ENCODE data around the gene SLC43A3. TPM values are rescaled to one million over a fixed set of nuclear protein-coding genes. Genes with fewer than 3 reads are reported as not detected.
"Not testable (repeated sequence)": the region's sequence is repeated elsewhere in the genome, so short reads cannot be mapped to it uniquely, and the experiment has no call there.

SLC43A3 gene
- polyA plus RNA-seq, 1 donor = 13.4 TPM

DNA sequence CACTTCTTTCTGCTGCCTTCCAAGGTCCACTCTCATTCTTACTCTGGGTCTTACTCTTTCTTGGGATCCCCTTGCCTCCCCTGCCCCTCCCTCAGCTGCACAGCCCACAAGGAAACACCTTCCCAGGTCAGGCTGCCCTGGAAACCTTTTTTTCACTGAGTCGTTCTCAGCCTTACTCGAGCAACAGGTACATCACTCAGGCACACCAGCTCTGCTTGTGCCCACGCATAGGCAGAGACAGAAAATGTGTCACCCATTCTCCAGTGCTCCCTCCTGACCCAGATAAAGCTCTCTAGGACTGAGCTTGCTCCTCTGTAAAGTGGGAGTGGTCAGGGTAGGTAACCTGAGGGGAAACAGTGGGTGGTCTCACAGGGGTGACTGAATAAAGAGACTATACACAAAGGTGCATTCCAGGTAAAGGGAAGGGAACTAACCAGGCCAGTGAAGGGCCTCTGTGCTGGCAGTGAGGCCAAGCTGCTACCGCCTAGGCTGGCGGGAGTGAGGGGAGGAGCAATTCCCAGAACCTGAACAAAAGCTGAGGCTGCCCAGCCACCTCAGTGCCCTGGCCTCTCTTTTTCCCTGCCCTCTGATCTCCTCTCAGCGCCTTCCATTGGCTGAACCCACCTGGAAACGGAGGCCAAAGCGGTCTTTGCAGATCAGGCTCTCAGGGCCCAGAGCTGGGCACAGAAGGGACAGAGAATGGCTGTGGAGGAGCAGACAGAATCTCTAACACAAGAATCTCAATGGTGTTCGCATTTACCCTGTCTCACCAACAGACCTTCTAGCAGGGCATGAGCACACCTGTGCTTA is 61.9 kb downstream of the SLC43A3 start:
- WGBS (ENCODE audit: insufficient coverage, low lambda C conversion rate) = 40% methylated on average over 1 of the region's 9 CpGs
- Histone ChIP-seq H3K27ac (ENCODE audit: low read length) (no peak overlapping the region), H3K27me3 (ENCODE audit: control insufficient read depth, insufficient read depth, low read length) (peaks cover 10% of the 10 kb centered on the region), H3K36me3 (ENCODE audit: control insufficient read depth, insufficient read depth, low read length) (no peaks in the 10 kb centered on the region), H3K4me3 (ENCODE audit: low read length) (no peak overlapping the region), H3K9me3 (ENCODE audit: control insufficient read depth, low read depth, low read length) (no peaks in the 10 kb centered on the region), H3K4me1 (ENCODE audit: control insufficient read depth, insufficient read depth, low read length) (no peaks in the 10 kb centered on the region)
- no peak for DNase-seq

DNA sequence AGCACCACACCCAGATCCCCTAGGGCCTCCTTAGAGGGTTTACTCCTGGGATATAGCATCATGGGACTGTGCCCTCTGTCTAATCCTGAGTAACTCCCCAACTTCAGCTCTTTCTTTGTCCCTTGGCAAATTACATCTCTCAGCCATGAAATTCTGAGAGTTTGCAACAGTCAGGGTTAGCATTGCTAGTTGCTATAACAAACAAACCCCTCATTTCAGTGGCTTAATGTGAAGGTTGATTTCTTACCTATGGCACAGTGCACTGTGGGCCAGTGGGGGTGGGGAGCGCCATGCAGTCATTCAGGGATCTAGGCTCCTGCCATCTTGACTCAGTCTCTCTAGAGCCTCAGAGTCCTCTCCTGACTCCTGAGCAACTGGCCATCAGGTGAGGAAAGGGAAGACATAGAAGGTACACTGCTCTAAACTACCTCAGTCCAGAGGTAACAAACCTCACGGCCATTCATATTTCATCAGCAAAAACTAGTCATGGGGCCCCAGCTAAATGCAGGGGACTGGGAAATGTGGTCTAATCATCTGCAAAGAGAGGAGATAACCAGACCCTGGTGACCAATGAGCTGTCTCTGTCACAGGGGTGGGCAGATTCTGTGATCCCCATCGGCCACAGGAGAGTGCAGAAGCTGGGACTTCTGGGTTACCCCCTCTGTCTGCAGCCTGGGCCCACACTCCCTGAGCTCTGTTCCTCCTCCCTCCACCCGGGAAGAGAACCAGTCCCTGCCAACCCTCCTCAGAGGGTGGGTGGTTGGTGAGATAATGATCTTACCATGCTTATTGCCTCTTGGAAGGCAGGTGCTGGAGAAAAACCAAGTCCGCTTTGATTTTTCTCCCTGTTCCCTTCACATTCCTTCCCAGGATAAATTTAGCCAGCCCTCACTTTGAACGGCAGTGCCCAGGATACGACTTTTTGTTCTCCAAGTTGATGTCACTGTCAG is 63.5 kb downstream of the SLC43A3 start:
- Histone ChIP-seq H3K4me1 (ENCODE audit: control insufficient read depth, insufficient read depth, low read length) (no peaks in the 10 kb centered on the region), H3K4me3 (ENCODE audit: low read length) (no peak overlapping the region), H3K9me3 (ENCODE audit: control insufficient read depth, low read depth, low read length) (no peaks in the 10 kb centered on the region), H3K27ac (ENCODE audit: low read length) (no peak overlapping the region), H3K27me3 (ENCODE audit: control insufficient read depth, insufficient read depth, low read length) (peaks cover 10% of the 10 kb centered on the region), H3K36me3 (ENCODE audit: control insufficient read depth, insufficient read depth, low read length) (no peaks in the 10 kb centered on the region)
- WGBS (ENCODE audit: insufficient coverage, low lambda C conversion rate) = 80% methylated on average over 1 of the region's 7 CpGs
- DNase-seq = no peak

DNA sequence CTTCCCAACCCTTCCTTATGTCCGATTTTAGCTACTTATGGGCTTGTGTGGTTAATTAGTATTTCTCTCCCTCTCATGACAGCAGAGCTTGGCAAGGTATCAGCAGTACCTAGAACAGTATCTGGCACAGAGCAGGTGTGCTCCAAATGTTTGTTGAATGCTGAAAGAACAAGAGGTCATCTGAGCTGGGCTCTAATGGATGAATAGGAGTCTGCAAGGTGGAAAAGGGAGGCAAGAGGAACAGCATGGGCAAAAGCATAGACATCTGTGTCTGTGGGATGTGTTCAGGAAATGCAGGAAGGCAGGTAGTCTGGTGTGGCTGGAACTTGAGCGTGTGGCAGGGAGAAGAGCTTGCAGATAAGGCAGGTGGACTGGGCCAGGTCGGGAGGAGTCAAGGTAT is 65.0 kb downstream of the SLC43A3 start:
- Histone ChIP-seq H3K27me3 (ENCODE audit: control insufficient read depth, insufficient read depth, low read length) (peaks cover 10% of the 10 kb centered on the region), H3K9me3 (ENCODE audit: control insufficient read depth, low read depth, low read length) (no peaks in the 10 kb centered on the region), H3K4me1 (ENCODE audit: control insufficient read depth, insufficient read depth, low read length) (no peaks in the 10 kb centered on the region), H3K36me3 (ENCODE audit: control insufficient read depth, insufficient read depth, low read length) (no peaks in the 10 kb centered on the region), H3K4me3 (ENCODE audit: low read length) (no peak overlapping the region), H3K27ac (ENCODE audit: low read length) (no peak overlapping the region)
- no peak for DNase-seq
- WGBS (ENCODE audit: insufficient coverage, low lambda C conversion rate) = no CpG with 5 or more reads among the region's 3 CpGs

DNA sequence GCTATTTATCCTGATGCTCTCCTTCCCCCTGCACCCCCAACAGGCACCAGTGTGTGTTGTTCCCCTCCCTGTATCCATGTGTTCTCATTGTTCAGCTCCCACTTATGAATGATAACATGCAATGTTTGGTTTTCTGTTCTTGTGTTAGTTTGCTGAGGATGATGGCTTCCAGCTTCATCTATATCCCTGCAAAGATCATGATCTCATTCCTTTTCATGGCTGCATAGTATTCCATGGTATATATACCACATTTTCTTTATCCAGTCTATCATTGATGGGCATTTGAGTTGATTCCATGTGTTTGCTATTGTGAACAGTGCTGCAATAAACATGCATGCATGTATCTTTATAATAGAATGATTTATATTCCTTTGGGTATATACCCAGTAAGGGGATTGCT is 65.5 kb downstream of the SLC43A3 start:
- H3K36me3 ChIP-seq (ENCODE audit: control insufficient read depth, insufficient read depth, low read length); H3K9me3 ChIP-seq (ENCODE audit: control insufficient read depth, low read depth, low read length); H3K4me3 ChIP-seq (ENCODE audit: low read length); H3K27me3 ChIP-seq (ENCODE audit: control insufficient read depth, insufficient read depth, low read length); H3K4me1 ChIP-seq (ENCODE audit: control insufficient read depth, insufficient read depth, low read length); H3K27ac ChIP-seq (ENCODE audit: low read length); DNase-seq: not testable (repeated sequence)

DNA sequence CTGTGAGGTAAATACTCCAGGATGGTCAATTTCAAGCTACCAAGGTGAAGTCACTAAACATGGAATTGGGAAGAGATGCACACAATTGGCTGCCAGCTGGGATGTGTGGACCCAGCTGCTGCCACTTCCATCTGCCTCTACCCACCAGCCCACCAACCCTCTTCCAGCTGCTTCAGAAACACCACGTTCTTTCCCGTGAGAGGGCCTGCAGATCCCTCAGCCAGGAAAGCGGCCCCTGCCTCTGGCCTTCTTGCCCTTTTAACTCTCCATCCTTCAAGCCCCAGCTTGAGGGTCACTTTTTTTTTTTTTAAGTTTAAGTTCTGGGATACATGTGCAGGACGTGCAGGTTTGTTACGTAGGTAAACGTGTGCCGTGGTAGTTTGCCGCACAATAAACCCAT is 65.9 kb downstream of the SLC43A3 start:
- no peaks in the 10 kb centered on the region for H3K9me3 ChIP-seq (ENCODE audit: control insufficient read depth, low read depth, low read length)
- H3K4me3 ChIP-seq (ENCODE audit: low read length) = no peak overlapping the region
- WGBS (ENCODE audit: insufficient coverage, low lambda C conversion rate) = no CpG with 5 or more reads among the region's 8 CpGs
- DNase-seq = no peak
- no peaks in the 10 kb centered on the region for H3K4me1 ChIP-seq (ENCODE audit: control insufficient read depth, insufficient read depth, low read length)
- H3K36me3 ChIP-seq (ENCODE audit: control insufficient read depth, insufficient read depth, low read length) = no peaks in the 10 kb centered on the region
- no peak overlapping the region for H3K27ac ChIP-seq (ENCODE audit: low read length)
- H3K27me3 ChIP-seq (ENCODE audit: control insufficient read depth, insufficient read depth, low read length) = peaks cover 10% of the 10 kb centered on the region

DNA sequence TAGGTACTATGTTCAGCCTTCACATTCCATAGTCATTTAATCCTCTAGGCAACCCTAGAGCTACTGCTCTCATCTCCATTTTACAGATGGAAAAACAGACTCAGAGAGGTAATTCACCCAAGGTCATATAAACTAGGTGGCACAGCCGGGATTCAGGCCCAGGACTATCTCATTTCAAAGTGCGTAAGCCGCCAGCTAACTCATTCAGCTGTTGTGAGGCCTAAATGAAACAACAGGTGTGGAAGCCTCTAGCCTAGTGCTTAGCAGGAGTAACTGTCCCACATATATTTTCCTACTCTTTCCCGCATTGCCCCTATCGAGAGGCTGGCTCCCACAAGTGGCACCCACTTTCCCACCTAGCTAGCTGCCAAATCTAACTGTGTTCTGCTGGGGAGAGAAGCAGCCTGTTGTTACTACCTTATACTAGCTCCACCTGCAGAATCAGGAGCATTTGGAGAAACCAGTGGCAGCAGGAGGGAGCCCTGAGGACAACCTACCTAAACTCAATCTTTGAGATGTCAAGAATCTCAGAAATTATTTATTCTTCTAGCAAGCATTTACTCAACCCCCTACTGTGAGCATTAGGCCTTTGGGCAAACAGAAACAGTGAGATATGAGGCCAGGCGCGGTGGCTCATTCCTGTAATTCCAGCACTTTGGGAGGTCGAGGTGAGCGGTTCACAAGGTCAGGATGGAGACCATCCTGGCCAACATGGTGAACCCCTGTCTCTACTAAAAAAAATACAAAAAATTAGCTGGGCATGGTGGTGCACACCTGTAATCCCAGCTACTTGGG is 66.8 kb downstream of the SLC43A3 start:
- WGBS (ENCODE audit: insufficient coverage, low lambda C conversion rate) = no CpG with 5 or more reads among the region's 9 CpGs
- no peak overlapping the region for H3K4me3 ChIP-seq (ENCODE audit: low read length)
- H3K27ac ChIP-seq (ENCODE audit: low read length) = no peak overlapping the region
- H3K27me3 ChIP-seq (ENCODE audit: control insufficient read depth, insufficient read depth, low read length) = peaks cover 10% of the 10 kb centered on the region
- H3K36me3 ChIP-seq (ENCODE audit: control insufficient read depth, insufficient read depth, low read length) = no peaks in the 10 kb centered on the region
- no peaks in the 10 kb centered on the region for H3K4me1 ChIP-seq (ENCODE audit: control insufficient read depth, insufficient read depth, low read length)
- DNase-seq = no peak
- H3K9me3 ChIP-seq (ENCODE audit: control insufficient read depth, low read depth, low read length) = no peaks in the 10 kb centered on the region

DNA sequence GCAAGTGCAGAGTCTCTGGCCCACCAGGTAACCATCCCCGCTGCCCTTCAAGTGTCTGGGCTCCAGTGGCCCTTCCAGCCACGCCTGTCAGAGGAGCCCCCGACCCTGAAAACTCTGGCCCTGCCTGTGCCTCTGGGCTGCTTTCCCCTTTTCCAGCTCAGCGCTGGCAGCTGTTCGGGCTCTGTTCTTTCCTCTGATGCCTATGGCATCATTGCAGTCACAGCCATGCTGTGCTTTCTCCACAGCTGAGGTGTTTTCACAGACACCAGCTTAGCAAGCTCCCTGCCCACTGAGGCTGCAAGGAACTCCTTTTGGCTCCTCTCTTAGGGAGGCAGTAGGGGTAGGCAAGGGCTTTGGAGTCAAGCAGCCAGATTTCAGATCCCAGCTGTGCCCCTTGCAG is 67.5 kb downstream of the SLC43A3 start:
- H3K4me3 ChIP-seq (ENCODE audit: low read length) = no peak overlapping the region
- no peak for DNase-seq
- H3K9me3 ChIP-seq (ENCODE audit: control insufficient read depth, low read depth, low read length) = no peaks in the 10 kb centered on the region
- H3K36me3 ChIP-seq (ENCODE audit: control insufficient read depth, insufficient read depth, low read length) = no peaks in the 10 kb centered on the region
- H3K27me3 ChIP-seq (ENCODE audit: control insufficient read depth, insufficient read depth, low read length) = peaks cover 10% of the 10 kb centered on the region
- WGBS (ENCODE audit: insufficient coverage, low lambda C conversion rate) = no CpG with 5 or more reads among the region's 5 CpGs
- H3K4me1 ChIP-seq (ENCODE audit: control insufficient read depth, insufficient read depth, low read length) = no peaks in the 10 kb centered on the region
- no peak overlapping the region for H3K27ac ChIP-seq (ENCODE audit: low read length)

DNA sequence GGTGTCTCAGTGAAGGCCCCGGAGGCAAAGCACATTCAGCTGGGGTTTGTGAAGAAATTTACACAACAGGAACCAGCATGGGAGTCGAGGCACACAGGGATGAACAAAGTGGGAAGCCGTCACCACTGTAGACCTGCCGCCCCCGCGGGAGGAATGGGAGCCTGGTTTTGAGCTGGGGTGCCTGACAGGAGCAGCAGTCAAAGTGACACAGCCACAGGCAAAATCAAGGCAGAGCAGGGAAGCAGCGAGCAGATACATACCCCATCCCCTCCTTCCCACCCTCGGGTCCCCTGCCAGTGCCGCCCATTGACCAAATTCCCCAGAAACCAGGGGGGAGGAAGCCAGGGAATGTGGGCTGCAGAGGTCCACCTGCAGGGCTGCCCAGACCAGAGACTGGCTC is 67.9 kb downstream of the SLC43A3 start:
- H3K27me3 ChIP-seq (ENCODE audit: control insufficient read depth, insufficient read depth, low read length) = peaks cover 8% of the 10 kb centered on the region
- H3K4me1 ChIP-seq (ENCODE audit: control insufficient read depth, insufficient read depth, low read length) = no peaks in the 10 kb centered on the region
- H3K9me3 ChIP-seq (ENCODE audit: control insufficient read depth, low read depth, low read length) = no peaks in the 10 kb centered on the region
- no peak for DNase-seq
- no peak overlapping the region for H3K4me3 ChIP-seq (ENCODE audit: low read length)
- no peak overlapping the region for H3K27ac ChIP-seq (ENCODE audit: low read length)
- no peaks in the 10 kb centered on the region for H3K36me3 ChIP-seq (ENCODE audit: control insufficient read depth, insufficient read depth, low read length)
- no CpG with 5 or more reads among the region's 9 CpGs for WGBS (ENCODE audit: insufficient coverage, low lambda C conversion rate)

DNA sequence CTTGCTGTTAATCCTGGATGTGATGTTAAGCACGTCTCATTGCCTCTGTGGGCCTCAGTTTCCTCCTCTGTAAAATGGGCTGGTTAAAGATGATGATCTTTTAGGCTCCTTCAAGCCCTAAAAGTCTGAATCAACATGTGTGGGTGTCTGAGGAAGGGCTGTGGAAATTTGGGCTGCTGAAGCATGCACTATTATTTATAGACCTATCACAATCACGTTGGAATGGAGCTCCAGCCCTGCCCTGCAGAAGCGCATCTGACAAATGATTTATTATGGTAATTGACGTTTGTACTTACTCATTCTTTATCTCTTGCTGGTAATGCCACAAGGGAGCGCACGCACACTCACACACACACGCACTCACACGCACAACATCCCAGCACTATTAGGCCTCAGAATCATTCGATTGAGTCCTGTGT is 68.4 kb downstream of the SLC43A3 start:
- peaks cover 6% of the 10 kb centered on the region for H3K27me3 ChIP-seq (ENCODE audit: control insufficient read depth, insufficient read depth, low read length)
- no peaks in the 10 kb centered on the region for H3K4me1 ChIP-seq (ENCODE audit: control insufficient read depth, insufficient read depth, low read length)
- no peaks in the 10 kb centered on the region for H3K9me3 ChIP-seq (ENCODE audit: control insufficient read depth, low read depth, low read length)
- H3K27ac ChIP-seq (ENCODE audit: low read length) = no peak overlapping the region
- H3K36me3 ChIP-seq (ENCODE audit: control insufficient read depth, insufficient read depth, low read length) = no peaks in the 10 kb centered on the region
- WGBS (ENCODE audit: insufficient coverage, low lambda C conversion rate) = no CpG with 5 or more reads among the region's 9 CpGs
- DNase-seq = peak in 1 of 2 donors; percentile 30
- H3K4me3 ChIP-seq (ENCODE audit: low read length) = no peak overlapping the region

DNA sequence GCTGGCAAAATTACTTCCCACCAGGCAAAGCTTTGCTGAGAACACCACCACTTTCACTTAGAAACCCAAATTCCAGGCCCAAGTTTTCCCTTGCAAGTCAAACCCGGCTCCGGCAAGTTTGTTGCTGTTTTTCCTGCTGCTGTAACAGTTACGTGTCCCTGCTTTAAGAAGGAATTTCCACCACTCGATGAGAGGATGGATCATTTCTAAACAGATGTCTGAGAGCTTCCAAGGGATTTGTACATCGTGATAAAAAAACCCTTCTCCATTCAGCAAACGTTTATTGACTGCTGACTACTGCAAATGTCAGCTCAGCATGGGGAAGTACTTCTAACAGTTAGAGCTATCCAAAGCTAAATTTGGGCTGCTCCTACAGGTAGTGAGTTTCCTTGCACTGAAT is 69.1 kb downstream of the SLC43A3 start:
- H3K27ac ChIP-seq (ENCODE audit: low read length) = no peak overlapping the region
- H3K36me3 ChIP-seq (ENCODE audit: control insufficient read depth, insufficient read depth, low read length) = no peaks in the 10 kb centered on the region
- peaks cover 2% of the 10 kb centered on the region for H3K27me3 ChIP-seq (ENCODE audit: control insufficient read depth, insufficient read depth, low read length)
- DNase-seq = no peak
- H3K4me1 ChIP-seq (ENCODE audit: control insufficient read depth, insufficient read depth, low read length) = no peaks in the 10 kb centered on the region
- H3K4me3 ChIP-seq (ENCODE audit: low read length) = no peak overlapping the region
- H3K9me3 ChIP-seq (ENCODE audit: control insufficient read depth, low read depth, low read length) = no peaks in the 10 kb centered on the region
- WGBS (ENCODE audit: insufficient coverage, low lambda C conversion rate) = no CpG with 5 or more reads among the region's 6 CpGs

Data from large intestine (tissue), 3 donors.